K562 (cell line): Measurements from ENCODE around the gene TXNIP. TPM values are rescaled to one million over a fixed set of nuclear protein-coding genes. Genes with fewer than 3 reads are reported as not detected.

Source experiments
- BMI1 ChIP-seq: fragments of 150-350 bp; IDR thresholded peaks from 2 replicates; pipeline ENCODE4 v1.6.1; 2014; ENCODE audit warnings: low read length
- DMBX1 ChIP-seq: fragments of 250-450 bp; sonication (Bioruptor Pico); IDR thresholded peaks from 2 replicates; pipeline ENCODE4 v1.8.0; 2022; ENCODE audit warnings: inconsistent platforms, mild to moderate bottlenecking, moderate library complexity, borderline replicate concordance
- DPF2 ChIP-seq: fragments of 450-650 bp; IDR thresholded peaks from 2 replicates; pipeline ENCODE4 v1.6.1; 2016
- HDAC6 ChIP-seq: IDR thresholded peaks from 2 replicates; pipeline ENCODE4 v1.6.1; 2012; ENCODE audit warnings: low read depth, mild to moderate bottlenecking, control low read depth, inconsistent platforms, low read length, moderate library complexity
- HMG20A ChIP-seq: fragments of 450-650 bp; formaldehyde crosslinking; conservative IDR thresholded peaks from 2 replicates; pipeline ENCODE4 v1.4.0; 2020; ENCODE audit warnings: mild to moderate bottlenecking, mixed read lengths
- HNRNPLL ChIP-seq: fragments of 200-400 bp; formaldehyde crosslinking; IDR thresholded peaks from 2 replicates; pipeline ENCODE4 v1.6.1; 2017; ENCODE audit warnings: low read length, low read depth, mild to moderate bottlenecking; ENCODE audit not compliant: poor library complexity, severe bottlenecking
- ILK ChIP-seq: fragments of 450-650 bp; IDR thresholded peaks from 2 replicates; pipeline ENCODE4 v1.6.1; 2016; ENCODE audit warnings: missing genetic modification characterization, low read depth, mild to moderate bottlenecking, missing compliant biosample characterization, moderate library complexity, borderline replicate concordance
- MCM3 ChIP-seq: fragments of 450-650 bp; IDR thresholded peaks from 2 replicates; pipeline ENCODE4 v1.6.1; 2016
- NCOR1 ChIP-seq: fragments of 450-650 bp; IDR thresholded peaks from 2 replicates; pipeline ENCODE4 v1.6.1; 2016; ENCODE audit warnings: mild to moderate bottlenecking, moderate library complexity
- NFATC3 ChIP-seq: fragments of 450-650 bp; IDR thresholded peaks from 2 replicates; pipeline ENCODE4 v1.6.1; 2017; ENCODE audit warnings: mild to moderate bottlenecking
- NFIX ChIP-seq: fragments of 250-450 bp; sonication (Bioruptor Pico); IDR thresholded peaks from 2 replicates; pipeline ENCODE4 v1.4.0; 2020; ENCODE audit warnings: low read depth, mild to moderate bottlenecking, moderate library complexity
- PHB ChIP-seq: fragments of 250-450 bp; sonication (Bioruptor Pico); IDR thresholded peaks from 2 replicates; pipeline ENCODE4 v1.5.0; 2021
- POLR3A ChIP-seq: IDR thresholded peaks from 2 replicates; pipeline ENCODE4 v1.6.1; 2011; ENCODE audit warnings: borderline replicate concordance, mild to moderate bottlenecking, moderate library complexity; ENCODE audit not compliant: insufficient read length, insufficient read depth; ENCODE audit errors: extremely low read depth
- SRSF9 ChIP-seq: fragments of 200-400 bp; formaldehyde crosslinking; IDR thresholded peaks from 2 replicates; pipeline ENCODE4 v1.6.1; 2017; ENCODE audit warnings: low read depth, low read length, borderline replicate concordance
- SUPT5H ChIP-seq: fragments of 450-650 bp; IDR thresholded peaks from 2 replicates; pipeline ENCODE4 v1.6.1; 2016
- TAF15 ChIP-seq: fragments of 200-400 bp; formaldehyde crosslinking; IDR thresholded peaks from 2 replicates; pipeline ENCODE4 v1.6.1; 2017; ENCODE audit warnings: mild to moderate bottlenecking, low read depth, low read length, moderate library complexity
- TBL1XR1 ChIP-seq, 2 experiments: IDR thresholded peaks; 2 replicates each; pipeline ENCODE4 v1.6.1; 2012; ENCODE audit warnings: improper control_type of control experiment in 2 of 2, low read length in 2 of 2, mild to moderate bottlenecking in 1 of 2
- ZNF316 ChIP-seq: fragments of 450-650 bp; IDR thresholded peaks from 2 replicates; pipeline ENCODE4 v1.6.1; 2016
- ZNF408 ChIP-seq: fragments of 250-450 bp; sonication (Bioruptor Pico); IDR thresholded peaks from 2 replicates; pipeline ENCODE4 v1.4.0; 2020; ENCODE audit warnings: low read depth, mild to moderate bottlenecking, moderate library complexity
- ZNF41 ChIP-seq: fragments of 250-450 bp; sonication (Bioruptor Pico); conservative IDR thresholded peaks from 2 replicates; pipeline ENCODE4 v1.4.0; 2020; ENCODE audit warnings: mild to moderate bottlenecking
- ZNF507 ChIP-seq: conservative IDR thresholded peaks from 2 replicates; pipeline ENCODE4 v1.6.1; 2017; ENCODE audit warnings: missing genetic modification characterization, missing compliant biosample characterization
- ZNF717 ChIP-seq: fragments of 250-450 bp; sonication (Bioruptor Pico); IDR thresholded peaks from 2 replicates; pipeline ENCODE4 v1.5.0; 2021
- polyA plus RNA-seq, 8 experiments: library from polyadenylated mRNA; depleted of rRNA in 4 of 8; stranded (reverse) in 5 of 8; unstranded in 3 of 8; fragments of >200 nt; fragmentation: Nextera tagmentation in 2 of 8; fragmentation: Illumina TruSeq in 1 of 8; extraction: Ambion mirVana in 2 of 8; extraction: Trizol in 1 of 8; gene quantifications; 2 replicates each; pipeline versions ENCODE4 v1.2.1 to v1.2.3, GENCODE V29; 2011 to 2014; ENCODE audit warnings: inconsistent platforms in 1 of 8, missing spikeins in 1 of 8
- total RNA-seq, 7 experiments: library from RNA; depleted of rRNA in 6 of 7; stranded (reverse); fragments of >200 nt in 6 of 7; fragmentation: Illumina TruSeq in 2 of 7; extraction: Trizol in 2 of 7; gene quantifications; 2 replicates each; pipeline versions ENCODE4 v1.2.1 to v1.2.3, GENCODE V29; 2011 to 2021; ENCODE audit warnings: low replicate concordance in 1 of 7
- TF ChIP-seq, protein P1 (sequence below): fragments of 200-400 bp; formaldehyde crosslinking; IDR thresholded peaks from 2 replicates; pipeline ENCODE4 v1.6.1; 2017; ENCODE audit warnings: mild to moderate bottlenecking, low read depth, low read length, moderate library complexity
- TF ChIP-seq, protein P2 (sequence below): sonication (generic); formaldehyde crosslinking; IDR thresholded peaks from 2 replicates; pipeline ENCODE4 v1.8.0; 2022; ENCODE audit warnings: mild to moderate bottlenecking, missing genetic modification reagents
- TF ChIP-seq, protein P3 (sequence below): fragments of 150-350 bp; conservative IDR thresholded peaks from 2 replicates; pipeline ENCODE4 v1.6.1; 2014; ENCODE audit warnings: low read length

The TXNIP gene
- total and polyA plus RNA-seq, 9 of the 15 experiments (the other 6 are each of a cell fraction or from before 2014, with no cell fraction given): 120 to 499 (median 257) TPM

- TF ChIP-seq, protein P1, sequence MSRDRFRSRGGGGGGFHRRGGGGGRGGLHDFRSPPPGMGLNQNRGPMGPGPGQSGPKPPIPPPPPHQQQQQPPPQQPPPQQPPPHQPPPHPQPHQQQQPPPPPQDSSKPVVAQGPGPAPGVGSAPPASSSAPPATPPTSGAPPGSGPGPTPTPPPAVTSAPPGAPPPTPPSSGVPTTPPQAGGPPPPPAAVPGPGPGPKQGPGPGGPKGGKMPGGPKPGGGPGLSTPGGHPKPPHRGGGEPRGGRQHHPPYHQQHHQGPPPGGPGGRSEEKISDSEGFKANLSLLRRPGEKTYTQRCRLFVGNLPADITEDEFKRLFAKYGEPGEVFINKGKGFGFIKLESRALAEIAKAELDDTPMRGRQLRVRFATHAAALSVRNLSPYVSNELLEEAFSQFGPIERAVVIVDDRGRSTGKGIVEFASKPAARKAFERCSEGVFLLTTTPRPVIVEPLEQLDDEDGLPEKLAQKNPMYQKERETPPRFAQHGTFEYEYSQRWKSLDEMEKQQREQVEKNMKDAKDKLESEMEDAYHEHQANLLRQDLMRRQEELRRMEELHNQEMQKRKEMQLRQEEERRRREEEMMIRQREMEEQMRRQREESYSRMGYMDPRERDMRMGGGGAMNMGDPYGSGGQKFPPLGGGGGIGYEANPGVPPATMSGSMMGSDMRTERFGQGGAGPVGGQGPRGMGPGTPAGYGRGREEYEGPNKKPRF: no peak
- TF ChIP-seq ZNF717 (no peak), DPF2 (no peak; the same call in 1 of the 2 replicates), ZNF507 (tag) (no peak), SRSF9 (no peak), MCM3 (no peak), TBL1XR1 (IDR thresholded peaks at IDR 0.05; ENCODE audit: low read length in 2 of 2) (peak; percentile 22 to 94; a peak in 2 of 4 replicates), BMI1 (no peak), NFATC3 (no peak), HMG20A (CRISPR knock-in tag) (no peak), DMBX1 (CRISPR knock-in tag) (peak; percentile 47; the same call in 1 of the 2 replicates), POLR3A (peak; percentile 98), NCOR1 (no peak), SUPT5H (peak; percentile 19; the same call in 1 of the 2 replicates), ZNF408 (no peak), TAF15 (no peak), ZNF316 (no peak), PHB (CRISPR knock-in tag) (no peak), HNRNPLL (no peak), ZNF41 (CRISPR knock-in tag) (no peak; the same call in 1 of the 2 replicates), HDAC6 (peak; percentile 64; the same call in 1 of the 2 replicates), NFIX (CRISPR knock-in tag) (no peak), ILK (tag) (no peak)
- TF ChIP-seq, protein P2, sequence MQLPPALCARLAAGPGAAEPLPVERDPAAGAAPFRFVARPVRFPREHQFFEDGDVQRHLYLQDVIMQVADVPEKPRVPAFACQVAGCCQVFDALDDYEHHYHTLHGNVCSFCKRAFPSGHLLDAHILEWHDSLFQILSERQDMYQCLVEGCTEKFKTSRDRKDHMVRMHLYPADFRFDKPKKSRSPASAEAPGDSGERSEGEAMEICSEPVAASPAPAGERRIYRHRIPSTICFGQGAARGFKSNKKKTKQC (CRISPR knock-in tag): 0 out of 2 replicates have a peak, but pooled peaks have one; percentile 52
- TF ChIP-seq, protein P3, sequence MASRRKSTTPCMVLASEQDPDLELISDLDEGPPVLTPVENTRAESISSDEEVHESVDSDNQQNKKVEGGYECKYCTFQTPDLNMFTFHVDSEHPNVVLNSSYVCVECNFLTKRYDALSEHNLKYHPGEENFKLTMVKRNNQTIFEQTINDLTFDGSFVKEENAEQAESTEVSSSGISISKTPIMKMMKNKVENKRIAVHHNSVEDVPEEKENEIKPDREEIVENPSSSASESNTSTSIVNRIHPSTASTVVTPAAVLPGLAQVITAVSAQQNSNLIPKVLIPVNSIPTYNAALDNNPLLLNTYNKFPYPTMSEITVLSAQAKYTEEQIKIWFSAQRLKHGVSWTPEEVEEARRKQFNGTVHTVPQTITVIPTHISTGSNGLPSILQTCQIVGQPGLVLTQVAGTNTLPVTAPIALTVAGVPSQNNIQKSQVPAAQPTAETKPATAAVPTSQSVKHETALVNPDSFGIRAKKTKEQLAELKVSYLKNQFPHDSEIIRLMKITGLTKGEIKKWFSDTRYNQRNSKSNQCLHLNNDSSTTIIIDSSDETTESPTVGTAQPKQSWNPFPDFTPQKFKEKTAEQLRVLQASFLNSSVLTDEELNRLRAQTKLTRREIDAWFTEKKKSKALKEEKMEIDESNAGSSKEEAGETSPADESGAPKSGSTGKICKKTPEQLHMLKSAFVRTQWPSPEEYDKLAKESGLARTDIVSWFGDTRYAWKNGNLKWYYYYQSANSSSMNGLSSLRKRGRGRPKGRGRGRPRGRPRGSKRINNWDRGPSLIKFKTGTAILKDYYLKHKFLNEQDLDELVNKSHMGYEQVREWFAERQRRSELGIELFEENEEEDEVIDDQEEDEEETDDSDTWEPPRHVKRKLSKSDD: no peak
Observed at GRCh38 chr1:146036965-146037646, 40.7 kb upstream of the TXNIP start (continued).
